ENCODE measurements around the gene GPR148.

Gene GPR148

DNA sequence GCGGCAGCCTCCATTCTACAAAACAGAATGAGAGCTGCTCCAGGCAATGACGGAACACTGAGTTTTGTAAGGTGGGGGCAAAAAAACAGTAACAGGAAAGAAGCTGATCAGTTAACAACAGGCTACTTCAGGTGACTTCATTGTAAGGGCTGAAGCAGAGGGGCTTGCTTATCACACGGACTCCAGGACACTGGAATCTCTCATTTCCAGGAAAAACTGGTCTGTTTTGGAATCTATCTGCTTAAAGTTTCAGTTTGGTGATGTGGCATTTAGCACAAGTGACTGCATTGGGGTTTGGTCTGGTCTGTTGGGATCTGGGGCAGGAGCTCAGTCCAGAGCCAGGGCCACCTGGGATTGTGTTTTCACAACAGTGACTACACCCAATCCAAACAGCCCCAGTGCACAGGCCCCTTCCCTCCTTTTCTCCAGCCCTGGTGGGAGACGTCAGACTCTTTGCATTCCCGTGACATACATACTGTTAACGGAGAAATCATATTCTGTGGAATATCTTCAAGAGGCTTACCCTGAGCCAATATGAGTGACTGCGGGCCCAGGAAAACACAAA, 40.6 kb downstream of the GPR148 start:
- no peak for DNase-seq (ENCODE audit: low read depth)

DNA sequence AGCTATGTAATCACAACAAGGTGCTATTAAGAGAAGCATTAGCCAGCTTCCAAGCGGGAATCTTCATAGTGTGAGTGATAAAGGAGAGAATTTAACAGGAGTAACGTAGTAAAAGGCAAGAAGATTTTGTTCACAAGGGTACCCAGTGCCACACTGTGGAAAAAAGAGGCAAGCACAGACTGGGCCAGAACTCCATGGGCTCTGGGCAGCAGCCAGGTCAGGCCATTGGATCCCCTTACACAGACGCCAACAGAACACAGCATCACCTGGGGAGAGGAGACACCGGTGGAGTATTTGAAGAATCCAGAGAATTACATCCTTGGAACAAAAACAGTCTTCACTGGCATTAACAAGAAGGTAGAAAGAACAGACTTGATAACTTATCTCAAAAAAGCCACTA, 47.7 kb downstream of the GPR148 start:
- DNase-seq (ENCODE audit: low read depth): no peak

DNA sequence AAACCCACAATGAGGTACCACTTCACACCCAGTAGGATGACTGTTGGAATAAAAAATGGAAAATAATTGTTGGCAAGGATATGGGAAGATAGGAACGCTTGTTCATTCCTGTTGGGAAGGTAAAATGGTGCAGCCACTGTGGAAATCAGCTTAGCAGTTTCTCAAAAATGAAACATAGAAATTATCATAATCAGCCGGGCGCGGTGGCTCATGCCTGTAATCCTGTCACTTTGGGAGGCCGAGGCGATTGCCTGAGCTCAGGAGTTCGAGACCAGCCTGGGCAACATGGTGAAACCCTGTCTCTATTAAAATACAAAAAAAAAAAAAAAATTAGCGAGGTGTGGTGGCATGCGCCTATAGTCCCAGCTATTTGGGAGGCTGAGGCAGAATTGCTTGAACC, 49.9 kb downstream of the GPR148 start:
- DNase-seq (ENCODE audit: low read depth): no peak
